ENCODE measurements around the gene TMEM171. TPM values are rescaled to one million over a fixed set of nuclear protein-coding genes. Genes with fewer than 3 reads are reported as not detected.

TMEM171 gene
- total RNA-seq, 2 donors from 2014 or later = not detected

DNA sequence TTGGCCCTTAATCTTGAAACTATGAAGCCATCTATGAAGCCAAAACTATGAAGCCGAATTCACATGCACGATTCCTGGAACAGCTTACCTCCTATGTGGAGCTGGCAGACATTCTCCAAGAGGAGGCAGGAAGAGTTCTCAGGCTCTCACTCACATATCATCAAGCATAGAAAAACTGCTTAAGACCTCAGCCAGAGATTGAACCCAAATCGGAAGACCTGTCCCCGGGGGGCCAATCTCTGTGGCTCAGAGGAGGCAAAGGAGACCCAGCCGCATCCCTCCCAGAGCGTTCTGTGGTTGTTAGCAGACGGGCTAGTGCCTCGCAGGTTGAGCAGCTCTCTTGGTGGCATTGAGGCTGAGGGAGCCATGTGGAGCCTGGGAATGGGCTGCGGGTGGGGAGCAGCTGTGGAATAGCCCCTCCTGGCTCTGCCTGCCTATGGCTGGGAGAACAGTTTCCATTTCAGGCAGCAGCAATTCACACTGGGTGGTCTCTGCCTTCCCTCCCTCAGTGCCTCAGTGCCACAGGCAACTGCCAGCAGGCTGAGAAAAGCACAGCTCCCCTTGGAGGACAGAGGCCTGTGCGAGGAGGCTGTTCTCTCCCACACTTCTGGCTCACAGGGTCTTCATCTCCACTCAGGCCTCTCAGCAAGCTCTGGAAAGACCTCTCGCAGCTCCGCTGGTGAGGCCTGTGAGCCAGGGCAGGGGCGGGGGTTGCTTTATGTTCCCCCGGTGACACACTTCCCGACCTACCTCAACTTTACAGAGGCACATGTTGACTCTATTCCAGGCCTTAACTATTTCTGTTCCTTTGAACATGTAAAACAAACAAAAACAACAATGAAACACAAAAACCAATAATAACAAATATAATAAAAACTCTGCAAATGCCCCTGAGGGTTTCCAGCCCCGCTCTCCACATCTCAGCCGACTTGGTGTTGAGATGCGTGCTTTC, 35.2 kb downstream of the TMEM171 start:
- Histone ChIP-seq H3K4me3 (no peak overlapping the region), H3K27ac (no peak overlapping the region), H3K27me3 (replicated peaks; ENCODE audit: insufficient read depth) (no peaks in the 10 kb centered on the region), H3K4me1 (replicated peaks) (no peaks in the 10 kb centered on the region), H3K36me3 (no peaks in the 10 kb centered on the region), H3K9me3 (no peaks in the 10 kb centered on the region)
- intact Hi-C loops (cut with DNase I) = no loop called here
- WGBS = 77% methylated on average over 18 of the region's 18 CpGs
- TF ChIP-seq, protein P1, sequence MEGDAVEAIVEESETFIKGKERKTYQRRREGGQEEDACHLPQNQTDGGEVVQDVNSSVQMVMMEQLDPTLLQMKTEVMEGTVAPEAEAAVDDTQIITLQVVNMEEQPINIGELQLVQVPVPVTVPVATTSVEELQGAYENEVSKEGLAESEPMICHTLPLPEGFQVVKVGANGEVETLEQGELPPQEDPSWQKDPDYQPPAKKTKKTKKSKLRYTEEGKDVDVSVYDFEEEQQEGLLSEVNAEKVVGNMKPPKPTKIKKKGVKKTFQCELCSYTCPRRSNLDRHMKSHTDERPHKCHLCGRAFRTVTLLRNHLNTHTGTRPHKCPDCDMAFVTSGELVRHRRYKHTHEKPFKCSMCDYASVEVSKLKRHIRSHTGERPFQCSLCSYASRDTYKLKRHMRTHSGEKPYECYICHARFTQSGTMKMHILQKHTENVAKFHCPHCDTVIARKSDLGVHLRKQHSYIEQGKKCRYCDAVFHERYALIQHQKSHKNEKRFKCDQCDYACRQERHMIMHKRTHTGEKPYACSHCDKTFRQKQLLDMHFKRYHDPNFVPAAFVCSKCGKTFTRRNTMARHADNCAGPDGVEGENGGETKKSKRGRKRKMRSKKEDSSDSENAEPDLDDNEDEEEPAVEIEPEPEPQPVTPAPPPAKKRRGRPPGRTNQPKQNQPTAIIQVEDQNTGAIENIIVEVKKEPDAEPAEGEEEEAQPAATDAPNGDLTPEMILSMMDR (IDR thresholded peaks at IDR 0.05) = no peak
- TF ChIP-seq POLR2A (IDR thresholded peaks at IDR 0.05) = no peak
- TF ChIP-seq POLR2AphosphoS5 (IDR thresholded peaks at IDR 0.05) = no peak
- DNase-seq (ENCODE audit: low spot score) = no peak

DNA sequence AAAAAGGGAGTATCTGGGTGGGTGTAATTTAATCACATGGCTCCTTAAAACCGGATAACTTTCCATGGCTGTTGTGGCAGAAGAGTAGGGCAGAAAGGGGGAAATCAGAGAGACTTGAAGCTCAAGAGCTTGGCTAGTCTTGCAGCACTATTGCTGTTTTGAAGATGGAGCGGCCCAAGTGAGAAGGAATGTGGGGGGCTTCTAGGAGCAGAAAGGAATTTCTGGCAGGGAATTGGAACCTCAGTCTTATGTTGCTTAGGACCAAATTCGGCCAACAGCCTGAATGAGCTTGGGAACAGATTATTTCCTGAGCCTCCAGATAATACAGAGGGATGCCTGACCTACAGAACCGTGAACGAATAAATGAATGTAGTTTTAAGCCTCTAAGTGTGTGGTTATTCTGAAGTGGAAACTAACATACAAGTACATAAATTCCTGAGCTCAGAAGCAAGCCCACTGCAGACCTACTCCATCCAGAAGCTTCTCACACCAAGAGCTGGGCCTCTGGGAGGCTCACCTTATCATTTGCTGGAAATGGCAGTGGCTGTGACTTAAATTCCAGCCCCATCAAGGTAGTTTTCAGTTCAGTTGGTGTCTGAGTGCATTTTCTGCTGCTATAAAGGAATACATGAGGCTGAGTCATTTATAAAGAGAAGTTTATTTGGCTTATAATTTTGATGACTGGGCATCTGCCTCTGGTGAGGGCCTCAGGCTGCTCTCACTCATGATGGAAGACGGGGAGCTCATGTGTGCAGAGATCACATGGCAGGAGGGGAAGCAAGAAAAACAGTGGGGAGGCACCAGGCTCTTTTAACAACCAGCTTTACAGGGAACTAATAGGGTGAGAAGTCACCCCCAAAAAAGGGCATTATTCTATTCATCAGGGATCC, 37.3 kb downstream of the TMEM171 start:
- H3K27ac ChIP-seq = no peak overlapping the region
- H3K27me3 ChIP-seq (replicated peaks; ENCODE audit: insufficient read depth) = no peaks in the 10 kb centered on the region
- no peak overlapping the region for H3K4me3 ChIP-seq
- TF ChIP-seq POLR2A (IDR thresholded peaks at IDR 0.05) = no peak
- TF ChIP-seq, protein P1 (IDR thresholded peaks at IDR 0.05) = no peak
- 84% methylated on average over 6 of the region's 6 CpGs for WGBS
- H3K4me1 ChIP-seq (replicated peaks) = no peaks in the 10 kb centered on the region
- intact Hi-C loops (cut with DNase I) = no loop called here
- no peaks in the 10 kb centered on the region for H3K36me3 ChIP-seq
- H3K9me3 ChIP-seq = no peaks in the 10 kb centered on the region
- DNase-seq (ENCODE audit: low spot score) = no peak

DNA sequence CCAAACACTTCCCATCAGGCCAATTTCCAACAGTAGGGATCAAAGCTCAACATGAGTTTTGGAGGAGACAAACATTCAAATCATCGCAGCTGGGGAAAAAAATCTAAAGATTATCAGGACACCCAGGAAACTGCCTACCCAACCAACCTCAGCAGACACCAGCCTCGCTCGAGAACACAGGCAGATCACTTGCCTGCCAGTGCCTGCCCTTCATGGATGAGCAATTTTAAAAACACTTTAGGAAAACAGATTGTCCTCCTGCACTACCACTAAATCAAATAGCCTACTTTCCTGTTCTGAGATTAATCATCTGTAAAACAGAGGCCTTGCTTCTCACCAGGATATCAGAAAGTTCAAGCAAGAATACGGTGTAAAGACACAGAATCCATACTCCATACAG, 37.9 kb downstream of the TMEM171 start:
- DNase-seq (ENCODE audit: low spot score) = no peak
- no peaks in the 10 kb centered on the region for H3K27me3 ChIP-seq (replicated peaks; ENCODE audit: insufficient read depth)
- no peak overlapping the region for H3K4me3 ChIP-seq
- H3K9me3 ChIP-seq = no peaks in the 10 kb centered on the region
- H3K27ac ChIP-seq = no peak overlapping the region
- TF ChIP-seq POLR2AphosphoS5 (IDR thresholded peaks at IDR 0.05) (no peak), POLR2A (IDR thresholded peaks at IDR 0.05) (no peak)
- TF ChIP-seq, protein P1 (IDR thresholded peaks at IDR 0.05) = no peak
- H3K4me1 ChIP-seq (replicated peaks) = no peaks in the 10 kb centered on the region
- H3K36me3 ChIP-seq = no peaks in the 10 kb centered on the region
- WGBS = 70% methylated on average over 4 of the region's 4 CpGs
- intact Hi-C loops (cut with DNase I) = no loop called here

DNA sequence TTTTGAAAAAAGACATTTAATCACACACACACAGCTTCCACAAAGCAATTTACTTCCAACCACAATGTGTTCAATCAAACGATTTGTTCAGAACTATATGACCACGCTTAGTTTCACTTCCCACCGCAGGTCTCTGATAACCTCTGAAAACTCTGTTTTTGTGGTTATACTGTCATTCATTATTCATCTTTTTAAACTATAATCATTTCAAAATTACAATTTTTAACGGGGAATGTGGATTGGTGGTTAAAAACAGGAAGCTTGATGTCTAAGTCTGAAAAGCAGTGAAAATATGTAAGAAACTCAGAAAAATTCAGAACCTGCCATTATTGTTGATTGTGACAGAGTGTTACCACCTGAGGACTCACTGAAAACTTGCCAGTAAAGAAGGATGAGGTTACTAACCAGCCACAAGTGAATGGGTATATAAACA, 39.9 kb downstream of the TMEM171 start:
- intact Hi-C loops (cut with DNase I) = no loop called here
- TF ChIP-seq, protein P1 (IDR thresholded peaks at IDR 0.05) = no peak
- TF ChIP-seq POLR2AphosphoS5 (IDR thresholded peaks at IDR 0.05) (no peak), POLR2A (IDR thresholded peaks at IDR 0.05) (no peak)
- Histone ChIP-seq H3K4me1 (replicated peaks) (no peaks in the 10 kb centered on the region), H3K4me3 (no peak overlapping the region), H3K27me3 (replicated peaks; ENCODE audit: insufficient read depth) (no peaks in the 10 kb centered on the region), H3K27ac (no peak overlapping the region), H3K9me3 (no peaks in the 10 kb centered on the region), H3K36me3 (no peaks in the 10 kb centered on the region)
- no peak for DNase-seq (ENCODE audit: low spot score)
- WGBS = 82% methylated on average over 4 of the region's 4 CpGs
